OCI-LY7 (cell line): ENCODE measurements around the gene C1orf159.

Experiments used
- CTCF ChIP-seq: fragments of 200-600 bp; sonication (generic); conservative IDR thresholded peaks from 2 replicates; pipeline ENCODE4 v1.5.1; 2014; ENCODE audit warnings: mild to moderate bottlenecking, antibody characterized with exemption, low read length, moderate library complexity, mixed read lengths
- EZH2phosphoT487 ChIP-seq: fragments of 200-600 bp; sonication (generic); IDR thresholded peaks from 2 replicates; pipeline ENCODE4 v1.6.1; 2018; ENCODE audit warnings: low read depth, borderline replicate concordance, mild to moderate bottlenecking, mixed run types, antibody characterized with exemption, low read length, moderate library complexity, mixed read lengths

DNA sequence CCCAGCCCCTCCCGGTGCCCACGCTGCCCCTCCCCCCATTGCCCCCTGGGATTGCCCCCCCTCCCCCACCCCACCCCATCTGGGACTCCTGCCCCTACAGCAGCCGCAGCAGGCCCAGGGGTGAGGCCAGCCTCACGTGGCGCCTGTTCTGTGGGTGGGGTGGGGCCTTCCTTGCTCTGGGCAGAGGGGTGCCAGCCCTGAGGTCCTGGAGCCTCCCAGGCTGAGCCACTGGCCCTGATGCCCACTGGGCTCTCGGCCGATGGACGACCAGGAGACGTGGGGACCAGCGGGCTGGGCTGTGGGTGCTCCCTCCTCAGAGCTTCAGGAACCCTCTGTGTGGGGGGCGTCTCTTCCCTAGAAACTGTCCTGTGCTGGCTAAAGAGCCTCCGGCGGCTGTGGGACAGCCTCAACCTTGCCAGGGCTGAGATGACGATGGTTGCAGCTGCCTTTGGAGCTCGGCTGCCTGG lies 5.8 kb upstream of the C1orf159 start:
- no peak for TF ChIP-seq CTCF
- no peak for TF ChIP-seq EZH2phosphoT487
